K562 (cell line): ENCODE data around the gene BCAS3. TPM values are rescaled to one million over a fixed set of nuclear protein-coding genes. Genes with fewer than 3 reads are reported as not detected.

Experiments
- ATAC-seq: fragments of 200-7000 bp; cut with Tn5 transposase; 3 replicates; pipeline ENCODE4 v1.9.1; 2020; ENCODE audit warnings: moderate library complexity
- BruUV-seq: library from RNA; stranded (reverse); fragments of 400-500 nt; replicated peaks from 2 replicates; lab custom pipeline; 2021; lab: Mats Ljungman, UMichigan
- CTCF ChIA-PET: fragments of 300-600 bp; formaldehyde crosslinking; extraction: SDS; loops from one replicate; lab custom pipeline; 2021; ENCODE audit warnings: low intra/inter-chr PET ratio; lab: Yijun Ruan, JAX
- POLR2A ChIA-PET: fragments of 300-600, 350-650 bp; sonication (Branson Sonifier 250); formaldehyde crosslinking; extraction: SDS; loops from one replicate; lab custom pipeline; 2021; ENCODE audit warnings: antibody characterized with exemption, inconsistent platforms; lab: Yijun Ruan, JAX
- DNase-seq, 4 experiments: peaks; one replicate each; pipeline versions ENCODE4 v3.0.0 to v3.0.0-alpha.2; 2011 to 2018; ENCODE audit warnings: low spot score in 3 of 4, mixed read lengths in 3 of 4; ENCODE audit errors: extremely low read depth in 1 of 4
- FAIRE-seq: peaks from 2 replicates; lab custom pipeline; 2011; peaks lifted over from hg19 to GRCh38; lab: Jason Lieb, UNC
- H2AFZ ChIP-seq: 2 replicates; pipeline ENCODE4 v1.6.0; 2011; ENCODE audit warnings: low read depth, low read length, control low read depth, inconsistent platforms
- H3K27ac ChIP-seq: fragments of 200-600 bp; 3 replicates; pipeline ENCODE4 v1.8.0; 2011; ENCODE audit warnings: low read depth, mild to moderate bottlenecking, control low read depth, inconsistent platforms, low read length, moderate library complexity, mixed read lengths; ENCODE audit errors: extremely low read depth
- H3K27me3 ChIP-seq, 2 experiments: fragments of 300-600 bp in 1 of 2; 2 replicates in 1 of 2; 3 replicates in 1 of 2; pipeline versions ENCODE4 v1.6.0 to v1.8.0; 2011; ENCODE audit warnings: inconsistent platforms in 2 of 2, low read length in 2 of 2, mild to moderate bottlenecking in 1 of 2, mixed read lengths in 1 of 2, moderate library complexity in 1 of 2; ENCODE audit not compliant: control insufficient read depth in 2 of 2, insufficient read depth in 2 of 2
- H3K36me3 ChIP-seq: fragments of 300-600 bp; 3 replicates; pipeline ENCODE4 v1.8.0; 2011; ENCODE audit warnings: mild to moderate bottlenecking, low read length, inconsistent platforms; ENCODE audit not compliant: control insufficient read depth, insufficient read depth
- H3K4me1 ChIP-seq, 2 experiments: fragments of 200-600 bp in 1 of 2; replicated peaks in 1 of 2; 2 replicates in 1 of 2; 3 replicates in 1 of 2; pipeline versions ENCODE4 v1.5.1 to v1.8.0; 2011; ENCODE audit warnings: inconsistent platforms in 2 of 2, low read length in 2 of 2, mild to moderate bottlenecking in 1 of 2, mixed read lengths in 1 of 2, moderate library complexity in 1 of 2; ENCODE audit not compliant: control insufficient read depth in 2 of 2, insufficient read depth in 2 of 2
- H3K4me2 ChIP-seq: 2 replicates; pipeline ENCODE4 v1.6.1; 2011; ENCODE audit warnings: low read length, control low read depth, inconsistent platforms, mixed read lengths; ENCODE audit not compliant: insufficient read depth
- H3K4me3 ChIP-seq: fragments of 200-600 bp; sonication (generic), shearing (Covaris generic); 2 replicates; pipeline ENCODE4 v1.5.1; 2016; ENCODE audit warnings: control low read depth, inconsistent platforms
- H3K79me2 ChIP-seq: fragments of 200-600 bp; 3 replicates; pipeline ENCODE4 v1.8.0; 2011; ENCODE audit warnings: low read length, inconsistent platforms; ENCODE audit not compliant: control insufficient read depth, insufficient read depth
- H3K9ac ChIP-seq, 2 experiments: 2 replicates each; pipeline versions ENCODE4 v1.6.0 to v1.6.1; 2011; ENCODE audit warnings: low read depth in 2 of 2, low read length in 2 of 2, control low read depth in 1 of 2, inconsistent platforms in 1 of 2, mild to moderate bottlenecking in 1 of 2, mixed read lengths in 1 of 2; ENCODE audit not compliant: insufficient read depth in 1 of 2
- H3K9me1 ChIP-seq: one replicate; pipeline ENCODE4 v1.6.0; 2011; ENCODE audit warnings: inconsistent platforms, mild to moderate bottlenecking, low read length, moderate library complexity; ENCODE audit not compliant: control insufficient read depth, insufficient read depth
- H3K9me3 ChIP-seq: replicated peaks from 2 replicates; pipeline ENCODE4 v1.5.1; 2011; ENCODE audit warnings: low read depth, low read length, inconsistent platforms; ENCODE audit not compliant: control insufficient read depth, insufficient read depth
- H4K20me1 ChIP-seq: replicated peaks from 2 replicates; pipeline ENCODE4 v1.6.1; 2011; ENCODE audit warnings: low read length, inconsistent platforms, mixed read lengths; ENCODE audit not compliant: control insufficient read depth, insufficient read depth
- ATF4 ChIP-seq: fragments of 450-650 bp; formaldehyde crosslinking; IDR thresholded peaks from 2 replicates; pipeline ENCODE4 v1.4.0; 2022; ENCODE audit warnings: mild to moderate bottlenecking, moderate library complexity
- HBP1 ChIP-seq: fragments of 450-650 bp; formaldehyde crosslinking; IDR thresholded peaks from 2 replicates; pipeline ENCODE4 v1.4.0; 2022; ENCODE audit warnings: missing genetic modification characterization
- HMBOX1 ChIP-seq: sonication (generic); IDR thresholded peaks from 2 replicates; pipeline ENCODE4 v1.6.1; 2016
- MEF2A ChIP-seq: IDR thresholded peaks from 2 replicates; pipeline ENCODE4 v1.6.1; 2011; ENCODE audit warnings: low read depth, mild to moderate bottlenecking, low read length, moderate library complexity; ENCODE audit not compliant: control insufficient read depth
- MYBL2 ChIP-seq, 2 experiments: fragments of 450-650 bp in 1 of 2; sonication (generic) in 1 of 2; formaldehyde crosslinking in 1 of 2; IDR thresholded peaks; 2 replicates each; pipeline versions ENCODE4 v1.6.1 to v1.8.1; 2017 to 2022; ENCODE audit warnings: borderline replicate concordance in 1 of 2, inconsistent platforms in 1 of 2, low read depth in 1 of 2, mild to moderate bottlenecking in 1 of 2, missing genetic modification reagents in 1 of 2, moderate library complexity in 1 of 2
- TSC22D4 ChIP-seq: fragments of 450-650 bp; IDR thresholded peaks from 2 replicates; pipeline ENCODE4 v1.6.1; 2016; ENCODE audit warnings: missing genetic modification characterization, missing biosample characterization, control low read depth
- ZBTB11 ChIP-seq, 3 experiments: fragments of 200-800 bp in 1 of 3; fragments of 250-450 bp in 1 of 3; fragments of 450-650 bp in 1 of 3; sonication (Bioruptor Pico) in 1 of 3; sonication (Bioruptor generic) in 1 of 3; formaldehyde crosslinking in 1 of 3; IDR thresholded peaks; 2 replicates each; pipeline versions ENCODE4 v1.6.1 to v1.8.0; 2016 to 2022; ENCODE audit warnings: mild to moderate bottlenecking in 2 of 3, missing genetic modification characterization in 2 of 3, missing compliant biosample characterization in 1 of 3, moderate library complexity in 1 of 3
- WGBS: fragments of 100-300 bp; shearing (Covaris generic); methylation state at CpG from one replicate; pipeline ENCODE4 v1.1.6; 2016; ENCODE audit warnings: low coverage, mixed read lengths; ENCODE audit not compliant: insufficient coverage; ENCODE audit errors: missing lambda C conversion rate; 5-methylcytosine and 5-hydroxymethylcytosine counted together
- in situ Hi-C: fragments of 300-500 bp; cut with MboI; formaldehyde crosslinking; loops from 4 replicates; pipeline ENCODE4 v1.15.0; 2018; ENCODE audit warnings: inconsistent platforms, mixed read lengths
- intact Hi-C: fragments of 100-400 bp; cut with micrococcal nuclease; formaldehyde crosslinking; loops from 2 replicates; pipeline ENCODE4 v1.14.2; 2022
- polyA plus RNA-seq, 8 experiments: library from polyadenylated mRNA; depleted of rRNA in 4 of 8; stranded (reverse) in 5 of 8; unstranded in 3 of 8; fragments of >200 nt; fragmentation: Nextera tagmentation in 2 of 8; fragmentation: Illumina TruSeq in 1 of 8; extraction: Ambion mirVana in 2 of 8; extraction: Trizol in 1 of 8; gene quantifications; 2 replicates each; pipeline versions ENCODE4 v1.2.1 to v1.2.3, GENCODE V29; 2011 to 2014; ENCODE audit warnings: inconsistent platforms in 1 of 8, missing spikeins in 1 of 8
- total RNA-seq, 7 experiments: library from RNA; depleted of rRNA in 6 of 7; stranded (reverse); fragments of >200 nt in 6 of 7; fragmentation: Illumina TruSeq in 2 of 7; extraction: Trizol in 2 of 7; gene quantifications; 2 replicates each; pipeline versions ENCODE4 v1.2.1 to v1.2.3, GENCODE V29; 2011 to 2021; ENCODE audit warnings: low replicate concordance in 1 of 7

BCAS3 gene
- total and polyA plus RNA-seq, 9 of the 15 experiments (the other 6 are each of a cell fraction or from before 2014, with no cell fraction given), result 1.9 to 5.5 (median 3.5) TPM

- FAIRE-seq (no peak), ATAC-seq (no peak), DNase-seq (no peak)
- Histone ChIP-seq H3K9me3 (no peaks in the 10 kb centered on the region), H3K36me3 (no peaks in the 10 kb centered on the region), H3K27ac (no peak overlapping the region), H3K4me1 (no peaks in the 10 kb centered on the region), H3K4me3 (no peak overlapping the region), H3K4me2 (no peak overlapping the region), H2AFZ (no peak overlapping the region), H3K9me1 (no peaks in the 10 kb centered on the region), H3K27me3 (peaks cover 4 to 7% of the 10 kb centered on the region in 2 experiments; a peak in 3 of 5 replicates), H4K20me1 (no peaks in the 10 kb centered on the region), H3K9ac (no peak overlapping the region), H3K79me2 (no peaks in the 10 kb centered on the region)
- no TSS peak for BruUV-seq
- WGBS, result 0% methylated on average over 10 of the region's 10 CpGs
- ChIA-PET CTCF (no interaction called here), POLR2A (interaction anchor here (1.7 kb wide), 1 partner anchor 11 kb away, joined by 6 read pairs; no protein-coding TSS in a partner anchor)
- no peak for TF ChIP-seq ATF4 (CRISPR knock-in tag)
- TF ChIP-seq MEF2A, result no peak
- TF ChIP-seq HMBOX1, result no peak
- TF ChIP-seq HBP1 (CRISPR knock-in tag), result no peak
- no peak for TF ChIP-seq TSC22D4 (tag)
- no peak for TF ChIP-seq MYBL2 (IDR thresholded peaks at IDR 0.05; ENCODE audit: low read depth)
- TF ChIP-seq MYBL2 (CRISPR knock-in tag; IDR thresholded peaks at IDR 0.05; ENCODE audit: borderline replicate concordance), result no peak
- peak in 1 of 3 experiments; percentile 33; a peak in 2 of 6 replicates for TF ChIP-seq ZBTB11 (CRISPR knock-in tag; IDR thresholded peaks at IDR 0.05)
- in situ Hi-C loops (no loop called here), intact Hi-C loops (no loop called here)
Observed at GRCh38 chr17:61251939-61252865, 574.6 kb downstream of the BCAS3 start.
